Endothelial cell of umbilical vein (primary cell): ENCODE data around the gene SRP68. TPM values are rescaled to one million over a fixed set of nuclear protein-coding genes. Genes with fewer than 3 reads are reported as not detected.

Source experiments
- BruUV-seq: library from RNA; stranded (reverse); fragments of 400-500 nt; replicated peaks from 2 replicates; lab custom pipeline; 2021; lab: Mats Ljungman, UMichigan
- CTCF ChIA-PET: fragments of 300-600, 350-600 bp; sonication (Branson Sonifier 250); formaldehyde crosslinking; loops from one replicate; lab custom pipeline; 2021; ENCODE audit warnings: antibody characterized with exemption, inconsistent platforms; lab: Charles Lee
- POLR2A ChIA-PET: fragments of 300-600, 350-600 bp; sonication (Branson Sonifier 250); formaldehyde crosslinking; loops from one replicate; lab custom pipeline; 2021; ENCODE audit warnings: antibody characterized with exemption, inconsistent platforms; lab: Charles Lee
- DNase-seq: peaks from one replicate; pipeline ENCODE4 v3.0.0-alpha.2; 2011; ENCODE audit warnings: low read depth, low spot score
- FAIRE-seq: peaks from 2 replicates; lab custom pipeline; 2011; peaks lifted over from hg19 to GRCh38; lab: Jason Lieb, UNC
- H2AFZ ChIP-seq: 2 replicates; pipeline ENCODE4 v1.6.0; 2012; ENCODE audit warnings: low read depth, low read length, control low read depth, inconsistent platforms
- H3K27ac ChIP-seq: 2 replicates; pipeline ENCODE4 v1.5.1; 2011; ENCODE audit warnings: low read depth, mild to moderate bottlenecking, control low read depth, low read length, moderate library complexity; ENCODE audit not compliant: insufficient read depth
- H3K27me3 ChIP-seq, 2 experiments: 2 replicates each; pipeline versions ENCODE4 v1.6.0 to v1.6.1; 2011; ENCODE audit warnings: low read length in 2 of 2, mixed read lengths in 1 of 2; ENCODE audit not compliant: control insufficient read depth in 2 of 2, insufficient read depth in 2 of 2
- H3K36me3 ChIP-seq, 2 experiments: 2 replicates in 1 of 2; 3 replicates in 1 of 2; pipeline ENCODE4 v1.5.1; 2011; ENCODE audit warnings: low read length in 2 of 2, mild to moderate bottlenecking in 1 of 2, moderate library complexity in 1 of 2; ENCODE audit not compliant: control insufficient read depth in 2 of 2, insufficient read depth in 2 of 2; ENCODE audit errors: extremely low read depth in 1 of 2
- H3K4me1 ChIP-seq: 3 replicates; pipeline ENCODE4 v1.5.1; 2011; ENCODE audit warnings: mild to moderate bottlenecking, low read length; ENCODE audit not compliant: control insufficient read depth, insufficient read depth; ENCODE audit errors: extremely low read depth
- H3K4me2 ChIP-seq: 2 replicates; pipeline ENCODE4 v1.6.1; 2011; ENCODE audit warnings: low read length, control low read depth, mixed read lengths; ENCODE audit not compliant: insufficient read depth
- H3K4me3 ChIP-seq, 3 experiments: fragments of 200-600 bp in 1 of 3; sonication (generic), shearing (Covaris generic) in 1 of 3; replicated peaks in 1 of 3; 2 replicates each; pipeline ENCODE4 v1.5.1; 2011 to 2016; ENCODE audit warnings: control low read depth in 3 of 3, low read length in 3 of 3, mild to moderate bottlenecking in 2 of 3, inconsistent platforms in 1 of 3, low read depth in 1 of 3, moderate library complexity in 1 of 3; ENCODE audit not compliant: insufficient read depth in 1 of 3
- H3K79me2 ChIP-seq: 2 replicates; pipeline ENCODE4 v1.6.0; 2012; ENCODE audit warnings: low read length, inconsistent platforms; ENCODE audit not compliant: control insufficient read depth, insufficient read depth
- H3K9ac ChIP-seq: replicated peaks from 2 replicates; pipeline ENCODE3; 2011; ENCODE audit warnings: low read length, control low read depth; ENCODE audit not compliant: insufficient read depth; ENCODE audit errors: extremely low read depth
- H3K9me1 ChIP-seq: replicated peaks from 3 replicates; pipeline ENCODE4 v1.6.0; 2011; ENCODE audit warnings: mild to moderate bottlenecking, low read length; ENCODE audit not compliant: control insufficient read depth, insufficient read depth; ENCODE audit errors: extremely low read depth
- H3K9me3 ChIP-seq: replicated peaks from 2 replicates; pipeline ENCODE4 v1.5.1; 2012; ENCODE audit warnings: low read length, inconsistent platforms; ENCODE audit not compliant: control insufficient read depth, insufficient read depth
- H4K20me1 ChIP-seq: replicated peaks from 2 replicates; pipeline ENCODE3; 2011; ENCODE audit warnings: mild to moderate bottlenecking, low read length; ENCODE audit not compliant: control insufficient read depth, insufficient read depth; ENCODE audit errors: extremely low read depth
- CTCF ChIP-seq, 2 donors: IDR thresholded peaks; 1 replicate in 1 of 2; 2 replicates in 1 of 2; pipeline ENCODE4 v1.5.1; 2011; ENCODE audit warnings: low read length in 2 of 2, mild to moderate bottlenecking in 2 of 2, moderate library complexity in 2 of 2, control low read depth in 1 of 2, inconsistent platforms in 1 of 2, low read depth in 1 of 2; ENCODE audit not compliant: insufficient read depth in 1 of 2; ENCODE audit errors: extremely low read depth in 1 of 2
- EZH2 ChIP-seq: IDR thresholded peaks from 2 replicates; pipeline ENCODE4 v1.6.1; 2012; ENCODE audit warnings: borderline replicate concordance, low read depth, mild to moderate bottlenecking, moderate library complexity, low read length, inconsistent platforms; ENCODE audit not compliant: severe bottlenecking
- FOS ChIP-seq: IDR thresholded peaks from 2 replicates; pipeline ENCODE4 v1.6.1; 2011; ENCODE audit warnings: mild to moderate bottlenecking, low read length, moderate library complexity, borderline replicate concordance; ENCODE audit not compliant: insufficient read depth
- GATA2 ChIP-seq: IDR thresholded peaks from 2 replicates; pipeline ENCODE4 v1.7.0; 2011; ENCODE audit warnings: low read depth, mild to moderate bottlenecking, moderate library complexity, mixed read lengths, low read length; ENCODE audit not compliant: insufficient read length, insufficient read depth
- JUN ChIP-seq: IDR thresholded peaks from 2 replicates; pipeline ENCODE4 v1.6.1; 2011; ENCODE audit warnings: borderline replicate concordance, low read depth; ENCODE audit not compliant: insufficient read length, insufficient read depth
- MYC ChIP-seq: IDR thresholded peaks from one replicate; pipeline ENCODE4 v1.6.1; 2011; ENCODE audit warnings: mild to moderate bottlenecking, low read depth, low read length
- POLR2A ChIP-seq: IDR thresholded peaks from 2 replicates; pipeline ENCODE4 v1.6.1; 2012; ENCODE audit warnings: low read depth, mild to moderate bottlenecking, control low read depth, low read length
- POLR2AphosphoS5 ChIP-seq: IDR thresholded peaks from 2 replicates; pipeline ENCODE4 v1.6.1; 2012; ENCODE audit warnings: low read depth, mild to moderate bottlenecking, control low read depth, low read length, moderate library complexity; ENCODE audit not compliant: insufficient read depth
- dilution Hi-C: fragments of 300-500 bp; cut with MboI; formaldehyde crosslinking; loops from one replicate; pipeline ENCODE4 v1.15.0; 2019; ENCODE audit warnings: low sequenced_read_pairs; ENCODE audit not compliant: extremely low pct_ligation_motif_present
- intact Hi-C: fragments of 100-400 bp; cut with micrococcal nuclease; formaldehyde crosslinking; loops from one replicate; pipeline ENCODE4 v1.10.0; 2022
- polyA plus RNA-seq, 4 experiments: library from polyadenylated mRNA; depleted of rRNA in 3 of 4; stranded (reverse) in 3 of 4; unstranded in 1 of 4; fragments of >200 nt; gene quantifications; 2 replicates each; pipeline versions ENCODE4 v1.2.1 to v1.2.3, GENCODE V29; 2011 to 2012; ENCODE audit warnings: missing spikeins in 1 of 4
- total RNA-seq: library from RNA; stranded (reverse); gene quantifications from 2 replicates; pipeline ENCODE4 v1.2.3, GENCODE V29; 2021
- TF ChIP-seq, protein P1 (sequence below): IDR thresholded peaks from 2 replicates; pipeline ENCODE4 v1.6.1; 2011; ENCODE audit not compliant: insufficient read depth, insufficient read length

Gene SRP68
- total and polyA plus RNA-seq, 2 donors (not counting 3 experiments of a cell fraction or from before 2014, with no cell fraction given) = 64.6 to 81.7 TPM

DNA sequence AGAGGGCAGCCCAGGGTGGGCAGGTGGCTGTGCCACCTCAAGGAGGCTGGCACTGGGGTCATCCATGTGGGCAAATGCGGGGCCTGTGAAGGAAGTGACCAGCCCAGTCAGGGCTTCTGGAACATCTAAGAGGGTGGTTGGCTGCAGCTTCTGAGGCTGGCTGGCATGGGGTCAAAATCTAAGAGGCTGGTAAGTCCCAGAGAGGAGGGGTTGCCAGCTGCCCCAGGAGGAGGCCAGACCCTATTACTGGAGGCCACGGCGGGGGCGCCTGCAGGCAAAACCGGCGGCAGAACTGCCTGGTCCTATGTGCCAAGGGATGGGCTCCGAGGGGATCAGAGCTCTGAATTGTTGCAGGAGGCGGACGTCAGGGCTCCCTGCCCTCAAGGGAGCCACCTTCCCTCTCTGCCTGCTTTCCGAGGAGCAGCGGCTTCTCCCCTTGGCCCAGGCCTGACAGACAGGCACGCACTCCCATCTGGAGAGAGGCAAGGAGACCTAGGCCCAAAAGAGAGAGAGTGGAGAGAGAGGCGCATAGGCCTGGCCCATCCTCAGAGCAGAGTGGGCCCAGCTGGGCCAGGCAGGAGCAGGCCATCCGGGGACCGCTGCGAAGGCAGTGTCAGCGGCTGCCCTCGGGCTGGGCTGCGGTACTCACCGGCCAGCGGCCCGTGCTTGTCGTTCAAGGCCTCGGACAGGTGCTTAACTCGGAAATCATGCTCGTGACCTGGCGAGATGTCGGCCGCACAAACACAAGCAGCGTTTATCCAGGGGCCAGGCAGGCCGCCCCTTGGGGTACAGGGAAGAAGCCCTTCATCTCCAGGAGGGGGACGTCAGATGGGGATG is 17.6 kb upstream of the SRP68 start:
- Histone ChIP-seq H3K9me3 (no peaks in the 10 kb centered on the region), H3K27me3 (no peaks in the 10 kb centered on the region), H3K36me3 (peaks cover 6 to 71% of the 10 kb centered on the region in 2 experiments), H2AFZ (no peak overlapping the region), H4K20me1 (no peaks in the 10 kb centered on the region), H3K4me2 (no peak overlapping the region), H3K9ac (no peak overlapping the region), H3K27ac (no peak overlapping the region), H3K4me3 (no peak overlapping the region), H3K9me1 (no peaks in the 10 kb centered on the region), H3K4me1 (peaks cover 10% of the 10 kb centered on the region), H3K79me2 (no peaks in the 10 kb centered on the region)
- ChIA-PET POLR2A (interaction anchor here (0.7 kb wide), 1 partner anchor 10 kb away, joined by 3 read pairs; no protein-coding TSS in a partner anchor), CTCF (interaction anchor here (1.1 kb wide), 1 partner anchor 76 kb away, joined by 3 read pairs; no protein-coding TSS in a partner anchor)
- FAIRE-seq (no peak), DNase-seq (no peak)
- dilution Hi-C loops = no loop called here
- no TSS peak for BruUV-seq
- TF ChIP-seq CTCF (IDR thresholded peaks at IDR 0.05; ENCODE audit: extremely low read depth in 1 of 2, insufficient read depth in 1 of 2, low read depth in 1 of 2, low read length in 2 of 2) (no peak), GATA2 (no peak), MYC (no peak), JUN (no peak), EZH2 (no peak), POLR2A (no peak), POLR2AphosphoS5 (no peak), FOS (no peak)
- TF ChIP-seq, protein P1, sequence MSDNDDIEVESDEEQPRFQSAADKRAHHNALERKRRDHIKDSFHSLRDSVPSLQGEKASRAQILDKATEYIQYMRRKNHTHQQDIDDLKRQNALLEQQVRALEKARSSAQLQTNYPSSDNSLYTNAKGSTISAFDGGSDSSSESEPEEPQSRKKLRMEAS = no peak
- intact Hi-C loops = no loop called here
